HG03378 (cell line): Measurements from ENCODE around the gene CMSS1.

ENCODE experiments used
- ATAC-seq: cut with Tn5 transposase; IDR thresholded peaks from one replicate; pipeline ENCODE4 v1.9.1; 2021; ENCODE audit warnings: mild to moderate bottlenecking, moderate library complexity; ENCODE audit not compliant: unreplicated experiment

The CMSS1 gene

GRCh38 chr3:99851955-99852354, 34.3 kb downstream of the CMSS1 start:
- ATAC-seq = no peak

DNA sequence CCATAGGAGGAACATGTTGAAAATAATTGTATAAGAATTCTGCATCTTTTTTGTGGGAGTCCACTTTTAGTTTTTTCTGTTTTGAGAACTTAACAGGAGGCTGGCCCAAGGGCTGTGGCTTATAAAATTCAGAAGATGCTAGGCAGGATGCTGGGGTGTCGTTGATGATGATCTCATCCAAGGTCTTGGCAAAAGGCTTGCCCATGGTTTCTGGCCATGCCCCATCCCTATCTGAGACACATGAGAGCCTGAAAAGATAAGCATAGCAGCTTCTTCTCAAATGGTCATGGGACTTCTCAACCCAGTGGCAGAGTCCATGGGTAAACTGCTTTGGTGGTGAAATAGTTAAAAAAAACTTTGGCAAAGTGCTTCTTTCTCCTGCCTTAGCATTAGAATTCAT, 35.2 kb downstream of the CMSS1 start:
- no peak for ATAC-seq

GRCh38 chr3:99854756-99855298, 37.2 kb downstream of the CMSS1 start:
- ATAC-seq = no peak

GRCh38 chr3:99855900-99856299, 38.2 kb downstream of the CMSS1 start:
- no peak for ATAC-seq

- peak; percentile 45 for ATAC-seq
Observed at GRCh38 chr3:99856437-99857220, 39.0 kb downstream of the CMSS1 start.

DNA sequence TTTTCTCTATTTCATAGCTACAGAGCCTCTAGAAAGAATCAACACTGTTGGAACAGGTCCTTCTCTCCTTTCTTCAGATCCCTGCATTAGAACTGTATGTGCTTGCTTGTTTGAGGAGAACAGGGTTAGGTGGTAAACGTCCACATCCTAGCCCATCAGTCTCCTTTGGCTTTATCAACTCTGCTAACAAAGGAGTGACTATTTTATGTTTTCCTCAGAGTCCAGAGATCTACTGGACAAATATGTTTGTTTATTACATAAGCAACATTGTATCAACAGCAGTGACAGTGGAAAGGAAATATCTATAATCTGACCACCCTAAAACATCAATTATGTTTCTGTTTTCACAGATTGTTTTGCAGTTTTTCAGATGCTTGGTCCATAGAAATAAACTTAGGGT, 39.6 kb downstream of the CMSS1 start:
- no peak for ATAC-seq

DNA sequence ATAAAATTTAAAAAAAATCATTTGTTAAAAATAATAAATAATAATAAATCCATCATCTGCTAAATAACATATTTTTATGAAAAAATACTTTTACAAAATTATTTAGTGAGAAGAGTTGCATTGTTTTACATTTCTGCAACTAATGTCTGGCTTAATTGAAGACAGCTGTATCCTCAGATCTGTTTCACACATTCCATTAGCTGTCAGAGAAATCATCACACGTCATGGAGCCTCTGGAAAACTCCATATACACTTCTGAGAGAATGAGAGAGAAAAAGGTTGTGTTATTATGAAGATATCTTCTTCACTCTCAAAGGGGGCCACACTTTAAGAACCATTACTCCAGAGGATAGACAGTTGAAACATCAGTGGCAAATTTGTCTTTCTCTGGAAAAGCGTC, 40.8 kb downstream of the CMSS1 start:
- ATAC-seq = no peak

DNA sequence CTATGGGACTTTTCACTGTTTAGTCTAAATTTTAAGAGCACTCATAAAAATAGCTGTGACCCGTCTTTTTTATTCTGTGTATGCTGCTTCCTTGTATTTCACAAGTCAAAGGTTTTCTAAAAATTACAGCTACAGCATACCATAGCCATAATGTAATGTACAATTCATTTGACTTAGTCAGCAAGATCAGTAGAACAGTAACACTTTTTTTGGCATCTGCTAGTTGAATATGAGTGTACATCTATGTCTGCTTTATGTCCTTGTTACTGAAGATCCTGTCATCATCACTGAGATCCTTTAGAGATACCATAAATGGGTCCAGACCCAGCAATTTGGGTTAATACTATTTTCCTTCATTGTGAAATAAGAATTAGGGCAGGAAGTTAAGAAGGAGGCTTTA, 42.2 kb downstream of the CMSS1 start:
- ATAC-seq = no peak

DNA sequence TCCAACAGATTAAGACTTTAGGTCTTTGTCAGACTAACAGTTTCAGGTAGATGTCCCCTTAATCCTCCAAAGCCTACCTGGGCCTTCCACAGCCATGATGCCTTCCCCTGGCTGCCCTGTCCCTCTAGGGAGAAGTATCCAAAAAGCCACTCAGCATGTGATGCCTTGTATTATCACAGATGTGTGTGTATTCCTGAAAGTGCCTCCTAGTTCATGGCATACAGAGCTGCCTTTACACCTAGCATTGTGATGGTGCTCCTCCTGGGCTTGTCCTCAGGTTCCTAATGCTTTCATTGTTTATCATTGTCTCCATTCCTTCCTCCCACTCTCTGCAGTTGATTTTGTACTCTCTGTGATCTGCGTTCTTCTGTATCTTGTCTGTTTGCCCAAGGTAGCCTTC, 43.6 kb downstream of the CMSS1 start:
- no peak for ATAC-seq

DNA sequence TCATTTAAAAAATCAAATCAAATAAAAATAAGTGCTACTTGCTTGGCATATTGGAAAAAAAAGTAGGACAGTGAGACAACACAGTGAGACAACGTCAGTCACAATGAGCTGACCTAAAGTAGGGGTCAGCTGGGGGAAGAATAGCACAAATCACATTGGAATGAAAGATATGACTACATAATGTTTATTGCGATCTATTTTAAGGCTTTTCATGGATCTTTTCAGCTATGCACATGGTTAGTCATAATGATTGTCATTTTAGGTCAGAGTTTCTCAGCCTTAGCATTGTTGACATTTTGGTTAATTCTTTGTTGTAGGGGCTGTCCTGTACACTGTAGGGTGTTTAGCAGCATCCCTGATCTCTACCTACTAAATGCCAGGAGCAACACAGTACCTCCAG, 44.5 kb downstream of the CMSS1 start:
- no peak for ATAC-seq

- no peak for ATAC-seq
Observed at GRCh38 chr3:99863002-99863401, 45.3 kb downstream of the CMSS1 start.

DNA sequence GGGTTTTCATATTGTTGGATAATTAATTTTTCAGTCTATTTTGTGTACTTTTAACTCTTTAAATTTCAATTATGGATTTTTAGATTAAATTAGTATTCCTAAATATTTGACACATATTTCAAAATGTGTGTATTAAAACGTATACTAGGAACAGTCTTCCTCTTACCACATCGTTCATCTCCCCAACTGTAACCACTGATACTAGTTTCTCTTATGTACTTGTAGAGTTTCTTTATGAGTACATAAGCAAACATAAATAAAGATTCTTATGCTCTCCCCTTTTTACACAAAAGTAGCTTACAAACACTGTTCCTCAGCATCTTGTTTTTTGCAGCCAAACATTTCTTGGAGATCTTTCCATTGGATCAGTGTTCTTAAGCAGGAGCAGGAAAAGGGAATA, 45.9 kb downstream of the CMSS1 start:
- peak; percentile 42 for ATAC-seq

GRCh38 chr3:99864289-99864688, 46.6 kb downstream of the CMSS1 start:
- ATAC-seq = no peak

DNA sequence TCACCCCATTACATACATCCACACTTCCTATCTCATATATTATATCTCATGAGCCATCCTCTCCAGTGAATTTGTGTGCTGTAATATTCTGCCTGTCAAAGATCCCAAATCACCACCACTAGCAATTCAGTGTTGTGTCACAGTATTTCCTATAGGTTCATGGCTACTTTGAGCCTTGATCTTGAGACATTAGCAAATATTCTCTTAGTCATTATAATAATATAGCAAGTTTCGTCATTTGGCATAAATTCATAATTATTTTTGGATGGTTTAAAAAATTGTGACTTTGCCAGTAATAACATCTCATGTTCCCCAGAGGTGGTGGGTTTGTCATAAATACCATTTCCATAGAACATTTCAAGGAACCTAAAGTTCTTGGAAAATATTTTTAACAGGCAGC, 47.7 kb downstream of the CMSS1 start:
- no peak for ATAC-seq

DNA sequence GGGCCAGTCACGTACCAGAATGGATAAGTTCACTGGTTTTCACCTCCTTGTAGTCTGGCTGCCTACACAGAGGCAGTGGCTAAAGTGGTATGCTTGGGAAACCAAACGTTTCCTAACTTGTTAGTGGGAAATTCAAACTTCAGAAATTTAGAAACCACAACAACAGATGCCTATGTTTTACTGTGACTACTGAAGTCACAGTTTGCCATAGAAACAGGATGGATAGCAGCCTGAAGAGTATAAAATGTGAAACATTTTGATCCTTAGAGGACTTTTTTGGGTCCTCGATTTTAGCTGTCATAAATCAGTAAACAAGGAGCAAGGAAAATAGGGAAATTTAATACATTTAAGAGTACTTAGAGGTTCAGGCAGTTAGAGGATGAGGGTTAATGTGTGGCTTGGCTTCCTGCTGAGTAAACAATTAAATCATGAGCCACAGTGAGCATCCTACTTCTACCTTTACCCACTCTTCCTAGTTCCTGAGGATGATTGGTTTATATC, 48.6 kb downstream of the CMSS1 start:
- no peak for ATAC-seq

DNA sequence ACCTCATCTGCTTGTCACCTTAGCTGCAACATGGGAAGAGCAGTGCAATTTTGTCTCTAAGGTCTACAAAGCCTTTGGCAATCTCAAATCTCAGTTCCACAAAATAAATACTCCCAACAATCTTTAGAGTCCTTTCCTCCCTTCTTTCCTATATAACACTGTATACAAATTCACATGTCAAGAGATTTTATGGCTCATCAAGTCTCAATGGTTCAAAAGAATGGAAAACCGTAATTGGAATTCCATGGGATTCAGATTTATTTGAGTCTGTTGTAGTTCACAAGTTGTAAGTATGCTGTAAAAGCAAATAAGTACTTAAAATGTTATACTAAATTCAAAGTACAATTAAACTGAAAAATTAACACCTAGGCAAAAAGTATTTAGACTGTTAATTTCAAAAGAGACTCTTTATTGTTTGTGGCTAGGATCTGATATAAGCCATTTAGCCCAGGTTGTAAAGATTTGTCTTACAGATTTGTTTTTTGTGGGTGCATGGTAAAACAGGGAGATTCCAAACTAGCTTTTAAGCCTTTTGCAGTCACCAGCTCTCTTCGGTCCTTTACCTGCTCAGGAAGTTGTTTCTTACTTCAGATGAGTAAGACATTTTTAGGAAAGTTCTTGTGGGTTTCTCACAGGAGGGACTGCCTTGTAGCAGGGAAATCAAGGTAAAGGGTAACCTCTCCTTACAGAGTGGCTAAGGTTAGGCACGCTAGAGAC, 50.1 kb downstream of the CMSS1 start:
- no peak for ATAC-seq

GRCh38 chr3:99868311-99868646, 50.6 kb downstream of the CMSS1 start:
- ATAC-seq = no peak

DNA sequence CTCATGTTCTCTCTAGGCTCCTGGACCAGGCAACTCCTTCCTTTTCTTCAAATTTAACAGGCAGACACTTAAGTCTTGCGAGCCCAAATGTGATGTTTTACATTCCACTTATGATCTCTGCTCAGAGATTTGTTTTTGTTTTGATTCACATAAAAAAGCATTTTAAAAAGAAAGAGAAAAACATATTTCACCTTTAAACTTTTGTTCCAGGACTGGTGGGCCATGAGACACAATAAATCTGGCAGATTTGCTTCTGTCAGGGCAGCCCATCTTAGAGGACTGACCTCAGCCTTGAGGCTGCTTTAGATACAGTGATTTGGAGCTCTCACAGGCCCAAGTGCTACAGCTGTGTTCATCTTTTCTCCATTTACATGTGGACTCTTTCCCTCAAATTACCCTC, 52.0 kb downstream of the CMSS1 start:
- ATAC-seq = no peak

DNA sequence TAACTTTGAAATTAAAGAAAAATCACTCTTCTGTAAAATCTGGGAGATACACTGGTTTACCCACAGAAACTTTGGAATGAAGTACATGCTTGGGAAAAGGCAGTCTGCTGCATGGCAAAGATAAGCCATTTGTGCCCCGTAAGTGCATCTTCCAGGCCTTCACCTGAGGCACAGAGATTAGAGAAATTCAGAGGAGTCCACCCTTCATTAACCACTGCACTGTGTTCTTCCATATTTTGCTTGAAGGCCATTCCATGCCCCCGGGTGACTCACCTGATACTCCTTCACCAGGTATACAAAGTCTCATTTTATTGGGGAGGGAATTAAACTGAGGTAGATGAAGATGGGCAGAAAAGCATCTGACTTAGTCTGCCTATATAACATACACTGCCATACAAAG, 53.0 kb downstream of the CMSS1 start:
- no peak for ATAC-seq

DNA sequence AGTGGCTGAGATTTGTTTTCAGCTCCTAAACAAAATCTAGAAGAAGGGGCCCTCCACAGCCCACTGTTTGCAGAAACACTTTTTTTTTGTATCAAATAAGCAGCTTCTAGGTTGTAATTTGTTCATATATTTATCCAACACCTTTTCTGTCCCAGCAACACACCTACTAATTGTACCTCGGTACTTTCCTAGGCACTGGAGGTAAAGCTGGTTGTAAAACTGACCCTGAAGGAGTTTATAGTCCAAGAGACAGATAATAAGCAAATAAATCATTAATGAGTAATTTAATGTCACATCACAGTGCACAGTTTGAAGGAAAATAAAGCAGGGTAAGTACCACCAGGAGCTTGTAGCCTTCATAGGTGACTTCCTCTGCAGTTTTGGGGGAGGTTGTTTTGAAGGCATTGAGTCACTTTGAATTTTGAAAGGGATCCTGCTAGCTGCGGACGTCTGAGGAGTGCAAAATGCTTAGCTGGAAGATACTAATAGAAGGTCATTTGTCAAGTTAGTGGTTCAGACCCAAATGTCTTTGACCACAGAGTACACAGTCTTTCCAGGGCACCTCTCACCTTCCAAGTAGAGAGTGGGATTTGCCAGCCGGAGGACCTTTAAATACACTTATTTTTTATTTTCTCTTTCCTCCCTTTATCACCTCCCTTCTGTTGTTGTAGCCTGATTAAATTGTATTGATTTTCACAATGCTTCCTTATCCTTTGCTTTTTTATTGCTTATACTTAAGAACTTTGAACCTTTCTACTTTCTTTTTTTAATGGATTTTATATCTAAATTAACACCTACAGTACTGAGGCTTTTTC, 53.8 kb downstream of the CMSS1 start:
- ATAC-seq = no peak

DNA sequence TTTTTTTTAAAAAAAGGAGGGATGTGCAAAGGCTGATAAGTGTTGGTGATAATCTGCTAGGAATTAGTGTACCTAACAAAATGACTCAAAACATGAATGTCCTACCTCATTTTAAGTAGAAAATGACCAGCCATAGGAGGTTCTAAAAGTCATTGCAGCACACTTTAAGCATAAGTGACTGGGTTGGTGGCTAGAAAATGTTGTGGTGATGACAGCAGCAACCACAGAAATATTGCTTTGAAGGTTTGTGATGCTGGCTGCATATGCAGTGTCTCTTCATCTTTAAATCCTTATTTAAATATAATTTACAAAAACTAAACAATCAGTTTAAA, 55.2 kb downstream of the CMSS1 start:
- peak; percentile 70 for ATAC-seq
